Measurements from ENCODE around the gene VPS4B. TPM values are rescaled to one million over a fixed set of nuclear protein-coding genes. Genes with fewer than 3 reads are reported as not detected.

VPS4B gene
- polyA plus RNA-seq, 2 of the 4 experiments (the other 2 are of a cell fraction) = 21.8 to 24.2 TPM

- no peaks in the 10 kb centered on the region for H3K9me3 ChIP-seq
- no peak overlapping the region for H3K4me3 ChIP-seq
- 92% methylated on average over 5 of the region's 5 CpGs for WGBS (ENCODE audit: missing lambda C conversion rate)
- ATAC-seq (no peak), DNase-seq (ENCODE audit: low read depth in 1 of 2, low spot score in 1 of 2) (no peak), FAIRE-seq (no peak)
- 0 out of 3 replicates have a peak, but pooled peaks cover 3% of the 10 kb centered on the region for H3K4me1 ChIP-seq
- ChIA-PET CTCF (interaction anchor here (1.1 to 2.4 kb wide), 2 partner anchors 8 to 71 kb away, joined by 4 to 9 read pairs; no protein-coding TSS in a partner anchor), POLR2A (no interaction called here)
- TF ChIP-seq ESRRA (IDR thresholded peaks at IDR 0.05; ENCODE audit: borderline replicate concordance, low read length) (no peak), POLR2AphosphoS2 (conservative IDR thresholded peaks at IDR 0.05; ENCODE audit: low read length) (no peak), GATA3 (IDR thresholded peaks at IDR 0.05; ENCODE audit: borderline replicate concordance) (no peak), RFX5 (IDR thresholded peaks at IDR 0.05) (no peak), EHF (CRISPR knock-in tag; IDR thresholded peaks at IDR 0.05) (no peak), HOXB5 (CRISPR knock-in tag; IDR thresholded peaks at IDR 0.05) (no peak), TP53 (CRISPR knock-in tag; IDR thresholded peaks at IDR 0.05) (no peak), CBX2 (IDR thresholded peaks at IDR 0.05; ENCODE audit: borderline replicate concordance, low read depth) (no peak), TFCP2L1 (CRISPR knock-in tag; IDR thresholded peaks at IDR 0.05) (no peak), ELK1 (IDR thresholded peaks at IDR 0.05; ENCODE audit: low read depth, low read length) (no peak), SREBF2 (IDR thresholded peaks at IDR 0.05) (no peak), HES2 (IDR thresholded peaks at IDR 0.05) (no peak), JUN (IDR thresholded peaks at IDR 0.05) (no peak), ZSCAN20 (CRISPR knock-in tag; IDR thresholded peaks at IDR 0.05) (no peak)
- H3K27ac ChIP-seq = no peak overlapping the region
- H3K4me2 ChIP-seq = no peak overlapping the region
Observed at GRCh38 chr18:63447066-63447465, 24.8 kb upstream of the VPS4B start.

GRCh38 chr18:63446266-63446665 is 24.0 kb upstream of the VPS4B start:
- Histone ChIP-seq H3K9me3 (no peaks in the 10 kb centered on the region), H3K27ac (no peak overlapping the region), H3K4me2 (no peak overlapping the region), H3K4me3 (no peak overlapping the region), H3K4me1 (0 out of 3 replicates have a peak, but pooled peaks cover 3% of the 10 kb centered on the region)
- POLR2A ChIA-PET = no interaction called here
- no peak for FAIRE-seq
- 89% methylated on average over 3 of the region's 3 CpGs for WGBS (ENCODE audit: missing lambda C conversion rate)
- ATAC-seq = no peak
- no peak for TF ChIP-seq ATOH8 (CRISPR knock-in tag; IDR thresholded peaks at IDR 0.05; ENCODE audit: low read depth)
- TF ChIP-seq CTCF (IDR thresholded peaks at IDR 0.05) = no peak
- no peak for TF ChIP-seq POLR2A (IDR thresholded peaks at IDR 0.05; ENCODE audit: low read length)
- peak; percentile 27; the same call in 1 of the 2 replicates for TF ChIP-seq USF2 (IDR thresholded peaks at IDR 0.05)
- TF ChIP-seq SMC3 (IDR thresholded peaks at IDR 0.05) = no peak
- CTCF ChIA-PET = interaction anchor here (1.0 to 1.1 kb wide), 2 partner anchors 72 to 104 kb away, joined by 3 to 4 read pairs; no protein-coding TSS in a partner anchor
- no peak for DNase-seq (ENCODE audit: low read depth in 1 of 2, low spot score in 1 of 2)

- DNase-seq (ENCODE audit: low read depth in 1 of 2, low spot score in 1 of 2) (no peak), FAIRE-seq (no peak), ATAC-seq (no peak)
- 67% methylated on average over 2 of the region's 2 CpGs for WGBS (ENCODE audit: missing lambda C conversion rate)
- Histone ChIP-seq H3K4me2 (no peak overlapping the region), H3K27ac (no peak overlapping the region; a peak in 1 of 6 replicates), H3K4me3 (no peak overlapping the region), H3K4me1 (0 out of 3 replicates have a peak, but pooled peaks cover 3% of the 10 kb centered on the region), H3K9me3 (no peaks in the 10 kb centered on the region)
- ChIA-PET POLR2A (interaction anchor here (0.5 kb wide), 1 partner anchor 15 kb away, joined by 3 read pairs; no protein-coding TSS in a partner anchor), CTCF (interaction anchor here (0.9 to 1.6 kb wide), 2 partner anchors 105 to 429 kb away, joined by 3 to 5 read pairs; no protein-coding TSS in a partner anchor)
- TF ChIP-seq SMC3 (IDR thresholded peaks at IDR 0.05) = no peak
- TF ChIP-seq HOXA7 (CRISPR knock-in tag; IDR thresholded peaks at IDR 0.05) = no peak
- no peak for TF ChIP-seq HES2 (IDR thresholded peaks at IDR 0.05)
- TF ChIP-seq MAZ (IDR thresholded peaks at IDR 0.05; ENCODE audit: borderline replicate concordance, low read depth, low read length) = no peak
- no peak for TF ChIP-seq RAD21 (conservative IDR thresholded peaks at IDR 0.05 in 1 of 2, IDR thresholded peaks at IDR 0.05 in 1 of 2)
- no peak for TF ChIP-seq HOXB13 (CRISPR knock-in tag; IDR thresholded peaks at IDR 0.05; ENCODE audit: low read depth)
- TF ChIP-seq NFE2L2 (conservative IDR thresholded peaks at IDR 0.05; ENCODE audit: low read length) = no peak
Observed at GRCh38 chr18:63445037-63445436, 22.8 kb upstream of the VPS4B start.
